DMS153 treated with DMSO at 0.1 percent for 48 hours (cell line): ENCODE data around the gene CERS4.

ENCODE experiments used
- DNase-seq: peaks from one replicate; lab custom pipeline; 2025; ENCODE audit not compliant: unreplicated experiment; lab: John Stamatoyannopoulos, UW

Gene CERS4

GRCh38 chr19:8311461-8312260 lies 102.5 kb downstream of the CERS4 start:
- no peak for DNase-seq
